Fibroblast of skin of abdomen (primary cell): ENCODE data around the gene RRM1.
A peak's percentile ranks its signal among the peaks of the same experiment; 100 is the strongest.
"Not testable (repeated sequence)": the region's sequence is repeated elsewhere in the genome, so short reads cannot be mapped to it uniquely, and the experiment has no call there.

Experiments used
- DNase-seq: peaks from one replicate; pipeline ENCODE4 v3.0.0-alpha.2; 2013

The RRM1 gene

GRCh38 chr11:4140067-4140636 is 45.6 kb downstream of the RRM1 start:
- no peak for DNase-seq

GRCh38 chr11:4146070-4146771 is 51.6 kb downstream of the RRM1 start:
- no peak for DNase-seq

- DNase-seq = no peak
Measured at GRCh38 chr11:4146772-4147098, 52.1 kb downstream of the RRM1 start.

GRCh38 chr11:4154503-4154902 is 59.9 kb downstream of the RRM1 start:
- no peak for DNase-seq

GRCh38 chr11:4156571-4156970 is 62.0 kb downstream of the RRM1 start:
- DNase-seq = no peak

GRCh38 chr11:4158818-4159217 is 64.2 kb downstream of the RRM1 start:
- DNase-seq = not testable (repeated sequence)

- no peak for DNase-seq
Measured at GRCh38 chr11:4161305-4161704, 66.7 kb downstream of the RRM1 start.

GRCh38 chr11:4164884-4165590 is 70.4 kb downstream of the RRM1 start:
- DNase-seq = no peak

- DNase-seq = no peak
Measured at GRCh38 chr11:4167292-4167691, 72.7 kb downstream of the RRM1 start.

- DNase-seq = no peak
Measured at GRCh38 chr11:4167758-4168157, 73.2 kb downstream of the RRM1 start.

GRCh38 chr11:4175620-4176350 is 81.2 kb downstream of the RRM1 start:
- not testable (repeated sequence) for DNase-seq

GRCh38 chr11:4178813-4179662 is 84.4 kb downstream of the RRM1 start:
- DNase-seq = no peak

- DNase-seq = no peak
Measured at GRCh38 chr11:4180441-4181183, 86.0 kb downstream of the RRM1 start.

GRCh38 chr11:4181782-4182721 is 87.5 kb downstream of the RRM1 start:
- DNase-seq = peak; percentile 17

GRCh38 chr11:4183410-4184057 is 88.9 kb downstream of the RRM1 start:
- DNase-seq = no peak

- no peak for DNase-seq
Measured at GRCh38 chr11:4184163-4184916, 89.7 kb downstream of the RRM1 start.

- no peak for DNase-seq
Measured at GRCh38 chr11:4185561-4185960, 91.0 kb downstream of the RRM1 start.

- no peak for DNase-seq
Measured at GRCh38 chr11:4186464-4187054, 92.0 kb downstream of the RRM1 start.
